ENCODE measurements around the gene GGT6.

DNA sequence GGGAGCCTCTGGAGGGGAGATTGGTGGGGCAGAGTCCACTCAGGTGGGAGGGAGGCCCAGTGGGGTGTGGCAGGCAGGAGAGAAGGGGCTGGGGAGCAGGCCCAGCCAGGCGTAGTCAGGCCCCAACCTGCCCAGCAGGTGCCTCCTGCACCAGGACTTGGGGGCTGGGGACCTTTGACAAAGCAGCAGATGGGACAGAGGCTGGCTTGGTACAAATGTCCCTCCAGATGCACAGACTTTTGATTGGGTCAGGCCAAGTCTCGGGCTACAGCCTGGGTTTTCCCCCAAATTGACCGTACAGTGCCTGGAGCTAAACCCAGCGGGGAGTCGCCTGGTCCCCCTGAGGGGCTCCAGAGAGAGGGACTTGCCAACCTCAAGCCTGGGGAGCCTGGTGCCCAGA lies 411 bp downstream of the GGT6 start:
- TF ChIP-seq POLR2AphosphoS5 (IDR thresholded peaks at IDR 0.05; ENCODE audit: low read depth, low read length) (no peak), TAF1 (IDR thresholded peaks at IDR 0.05; ENCODE audit: borderline replicate concordance, low read depth, low read length) (no peak), POLR2A (IDR thresholded peaks at IDR 0.05; ENCODE audit: low read depth, low read length) (no peak)
